NCI-H2227 (cell line): ENCODE measurements around the gene TTC21A.
"Not testable (repeated sequence)": the region's sequence is repeated elsewhere in the genome, so short reads cannot be mapped to it uniquely, and the experiment has no call there.

Experiments used
- DNase-seq: peaks from one replicate; lab custom pipeline; 2025; ENCODE audit not compliant: unreplicated experiment; lab: John Stamatoyannopoulos, UW

The TTC21A gene

GRCh38 chr3:39149498-39150147, 42.1 kb downstream of the TTC21A start:
- DNase-seq = no peak

- DNase-seq = no peak
Observed at GRCh38 chr3:39150148-39150802, 42.8 kb downstream of the TTC21A start.

- peak; percentile 9 for DNase-seq
Observed at GRCh38 chr3:39150803-39151631, 43.5 kb downstream of the TTC21A start.

GRCh38 chr3:39153977-39154279, 46.4 kb downstream of the TTC21A start:
- DNase-seq = no peak

GRCh38 chr3:39154280-39155021, 47.0 kb downstream of the TTC21A start:
- DNase-seq = no peak

- no peak for DNase-seq
Observed at GRCh38 chr3:39156421-39156820, 48.9 kb downstream of the TTC21A start.

GRCh38 chr3:39157359-39157758, 49.9 kb downstream of the TTC21A start:
- no peak for DNase-seq

GRCh38 chr3:39158148-39158715, 50.8 kb downstream of the TTC21A start:
- DNase-seq = no peak

- DNase-seq = no peak
Observed at GRCh38 chr3:39164414-39164813, 56.9 kb downstream of the TTC21A start.

GRCh38 chr3:39165518-39165917, 58.0 kb downstream of the TTC21A start:
- DNase-seq = no peak

- DNase-seq = no peak
Observed at GRCh38 chr3:39166134-39166710, 58.7 kb downstream of the TTC21A start.

- DNase-seq = no peak
Observed at GRCh38 chr3:39166932-39167532, 59.6 kb downstream of the TTC21A start.

- DNase-seq = no peak
Observed at GRCh38 chr3:39168156-39168780, 60.8 kb downstream of the TTC21A start.

- DNase-seq = no peak
Observed at GRCh38 chr3:39169712-39170111, 62.2 kb downstream of the TTC21A start.

GRCh38 chr3:39170461-39170860, 63.0 kb downstream of the TTC21A start:
- no peak for DNase-seq

GRCh38 chr3:39170877-39171276, 63.4 kb downstream of the TTC21A start:
- DNase-seq = not testable (repeated sequence)

GRCh38 chr3:39171860-39172259, 64.4 kb downstream of the TTC21A start:
- no peak for DNase-seq

- DNase-seq = no peak
Observed at GRCh38 chr3:39173318-39174125, 66.0 kb downstream of the TTC21A start.
